ENCODE measurements around the gene TMEM185B. TPM values are rescaled to one million over a fixed set of nuclear protein-coding genes. Genes with fewer than 3 reads are reported as not detected.
A peak's percentile ranks its signal among the peaks of the same experiment; 100 is the strongest.

Gene TMEM185B
- polyA plus RNA-seq, 1 of the 3 experiments (the other 2 are of a cell fraction): 36.0 TPM

GRCh38 chr2:120246546-120247300, 23.5 kb upstream of the TMEM185B start (continued):
- TF ChIP-seq IRF3 (IDR thresholded peaks at IDR 0.05; ENCODE audit: low read depth, low read length): no peak
- no peak for TF ChIP-seq NFIC (IDR thresholded peaks at IDR 0.05; ENCODE audit: borderline replicate concordance)
- no peak for TF ChIP-seq TCF12 (IDR thresholded peaks at IDR 0.05)
- no peak for TF ChIP-seq ZBTB33 (IDR thresholded peaks at IDR 0.05; ENCODE audit: borderline replicate concordance, low read depth)
- TF ChIP-seq POLR2AphosphoS5 (IDR thresholded peaks at IDR 0.05; ENCODE audit: low read depth, low read length): no peak
- TF ChIP-seq MXI1 (IDR thresholded peaks at IDR 0.05; ENCODE audit: low read depth, low read length): no peak
- TF ChIP-seq MEF2A (IDR thresholded peaks at IDR 0.05; ENCODE audit: borderline replicate concordance, low read depth): no peak
- TF ChIP-seq GATA2 (CRISPR knock-in tag; IDR thresholded peaks at IDR 0.05): no peak
- TF ChIP-seq CTCF (IDR thresholded peaks at IDR 0.05): no peak

- Histone ChIP-seq H3K9ac (no peak overlapping the region), H3K4me1 (ENCODE audit: control insufficient read depth in 1 of 2, insufficient read depth in 2 of 2, low read depth in 1 of 2, low read length in 1 of 2) (peaks cover 7 to 29% of the 10 kb centered on the region in 2 experiments; a peak in 2 of 4 replicates), H3K9me2 (no peaks in the 10 kb centered on the region), H3K36me3 (replicated peaks in 1 of 2; ENCODE audit: control insufficient read depth in 1 of 2, insufficient read depth in 2 of 2, low read length in 1 of 2) (no peaks in the 10 kb centered on the region), H3K27ac (ENCODE audit: low read depth in 2 of 2, low read length in 1 of 2) (no peak overlapping the region), H3F3A (replicated peaks; ENCODE audit: insufficient read depth) (peaks cover 3% of the 10 kb centered on the region), H3K4me2 (no peak overlapping the region), H3K27me3 (ENCODE audit: insufficient read depth) (no peaks in the 10 kb centered on the region), H3K4me3 (ENCODE audit: low read depth in 2 of 2, low read length in 1 of 2) (no peak overlapping the region), H3K79me2 (ENCODE audit: insufficient read depth) (no peaks in the 10 kb centered on the region), H3K9me3 (no peaks in the 10 kb centered on the region), H4K20me1 (ENCODE audit: insufficient read depth) (no peaks in the 10 kb centered on the region), H2AFZ (ENCODE audit: low read depth) (no peak overlapping the region)
- POLR2A ChIA-PET: no interaction called here
- 64% methylated on average over 13 of the region's 15 CpGs for WGBS (ENCODE audit: low lambda C conversion rate)
- no peak for TF ChIP-seq JUND (IDR thresholded peaks at IDR 0.05)
- TF ChIP-seq PBX3 (IDR thresholded peaks at IDR 0.05): peak; percentile 87
- CTCF ChIA-PET: interaction anchor here (1.1 kb wide), 1 partner anchor 68 kb away, joined by 4 read pairs; no protein-coding TSS in a partner anchor
- DNase-seq: no peak
These were observed 22.5 kb upstream of the TMEM185B start for GRCh38 chr2:120245520-120246332.
